BJ (cell line): Measurements from ENCODE around the gene RCAN1. TPM values are rescaled to one million over a fixed set of nuclear protein-coding genes. Genes with fewer than 3 reads are reported as not detected.

Experiments used
- CTCF ChIA-PET: fragments of 350-600 bp; formaldehyde crosslinking; extraction: SDS; loops from one replicate; lab custom pipeline; 2021; ENCODE audit warnings: antibody characterized with exemption, inconsistent platforms; lab: Yijun Ruan, JAX
- POLR2A ChIA-PET: fragments of 300-600 bp; sonication (Branson Sonifier 250); formaldehyde crosslinking; extraction: SDS; loops from one replicate; lab custom pipeline; 2021; ENCODE audit warnings: antibody characterized with exemption; lab: Charles Lee
- DNase-seq: peaks from one replicate; pipeline ENCODE4 v3.0.0-alpha.2; 2011; ENCODE audit warnings: low read depth
- H3K27me3 ChIP-seq: 2 replicates; pipeline ENCODE4 v1.6.0; 2011; ENCODE audit warnings: low read length; ENCODE audit not compliant: control insufficient read depth, insufficient read depth
- H3K36me3 ChIP-seq: 2 replicates; pipeline ENCODE4 v1.5.1; 2011; ENCODE audit warnings: low read length; ENCODE audit not compliant: control insufficient read depth, insufficient read depth
- H3K4me3 ChIP-seq: 2 replicates; pipeline ENCODE4 v1.5.1; 2011; ENCODE audit warnings: low read depth, mild to moderate bottlenecking, control low read depth, low read length
- CTCF ChIP-seq: IDR thresholded peaks from 2 replicates; pipeline ENCODE4 v1.5.1; 2011; ENCODE audit warnings: low read depth, mild to moderate bottlenecking, control low read depth, inconsistent platforms, low read length, moderate library complexity; ENCODE audit not compliant: insufficient read depth
- polyA plus RNA-seq: library from polyadenylated mRNA; depleted of rRNA; stranded (reverse); fragments of >200 nt; gene quantifications from 2 replicates; pipeline ENCODE4 v1.2.3, GENCODE V29; 2011

Gene RCAN1
- polyA plus RNA-seq, 1 experiment: 56.2 TPM

- H3K27me3 ChIP-seq: peaks cover 4% of the 10 kb centered on the region
- ChIA-PET POLR2A (no interaction called here), CTCF (interaction anchor here (0.7 to 2.6 kb wide), 7 partner anchors 10 to 248 kb away, joined by 3 to 13 read pairs (median 4); no protein-coding TSS in a partner anchor)
- H3K36me3 ChIP-seq: no peaks in the 10 kb centered on the region
- no peak for TF ChIP-seq CTCF
- H3K4me3 ChIP-seq: peak overlapping the region; percentile 76
- DNase-seq: no peak
Measured at GRCh38 chr21:34615487-34615814, 538 bp upstream of the RCAN1 start.

GRCh38 chr21:34613679-34614627, 960 bp downstream of the RCAN1 start:
- Histone ChIP-seq H3K36me3 (no peaks in the 10 kb centered on the region), H3K27me3 (peaks cover 4% of the 10 kb centered on the region; the same call in 1 of the 2 replicates), H3K4me3 (peak overlapping the region; percentile 76)
- TF ChIP-seq CTCF: no peak
- no peak for DNase-seq
- CTCF ChIA-PET: interaction anchor here (2.2 to 3.6 kb wide), 3 partner anchors 9 to 104 kb away, joined by 6 to 20 read pairs (median 8); no protein-coding TSS in a partner anchor
- POLR2A ChIA-PET: no interaction called here

GRCh38 chr21:34612557-34612956, 2.4 kb downstream of the RCAN1 start:
- TF ChIP-seq CTCF: no peak
- DNase-seq: no peak
- POLR2A ChIA-PET: no interaction called here
- H3K36me3 ChIP-seq: no peaks in the 10 kb centered on the region
- H3K4me3 ChIP-seq: no peak overlapping the region
- H3K27me3 ChIP-seq: no peaks in the 10 kb centered on the region
- CTCF ChIA-PET: interaction anchor here (0.8 to 3.6 kb wide), 5 partner anchors 10 to 245 kb away, joined by 3 to 20 read pairs (median 6); no protein-coding TSS in a partner anchor

GRCh38 chr21:34612056-34612455, 2.9 kb downstream of the RCAN1 start:
- ChIA-PET CTCF (interaction anchor here (0.8 to 3.6 kb wide), 6 partner anchors 9 to 245 kb away, joined by 3 to 20 read pairs (median 6); no protein-coding TSS in a partner anchor), POLR2A (no interaction called here)
- TF ChIP-seq CTCF: no peak
- Histone ChIP-seq H3K27me3 (no peaks in the 10 kb centered on the region), H3K36me3 (no peaks in the 10 kb centered on the region), H3K4me3 (no peak overlapping the region)
- no peak for DNase-seq

- ChIA-PET CTCF (interaction anchor here (1.4 to 11.7 kb wide), 5 partner anchors 9 to 105 kb away, joined by 4 to 237 read pairs (median 6); no protein-coding TSS in a partner anchor), POLR2A (no interaction called here)
- no peak for TF ChIP-seq CTCF
- DNase-seq: no peak
- Histone ChIP-seq H3K4me3 (no peak overlapping the region), H3K27me3 (no peaks in the 10 kb centered on the region), H3K36me3 (no peaks in the 10 kb centered on the region)
Measured at GRCh38 chr21:34611528-34611927, 3.4 kb downstream of the RCAN1 start.
